ENCODE data around the gene ABCC9. TPM values are rescaled to one million over a fixed set of nuclear protein-coding genes. Genes with fewer than 3 reads are reported as not detected.
"Not testable (repeated sequence)": the region's sequence is repeated elsewhere in the genome, so short reads cannot be mapped to it uniquely, and the experiment has no call there.

The ABCC9 gene
- total RNA-seq, 2 donors from 2014 or later, result 0.69 to 5.0 TPM

DNA sequence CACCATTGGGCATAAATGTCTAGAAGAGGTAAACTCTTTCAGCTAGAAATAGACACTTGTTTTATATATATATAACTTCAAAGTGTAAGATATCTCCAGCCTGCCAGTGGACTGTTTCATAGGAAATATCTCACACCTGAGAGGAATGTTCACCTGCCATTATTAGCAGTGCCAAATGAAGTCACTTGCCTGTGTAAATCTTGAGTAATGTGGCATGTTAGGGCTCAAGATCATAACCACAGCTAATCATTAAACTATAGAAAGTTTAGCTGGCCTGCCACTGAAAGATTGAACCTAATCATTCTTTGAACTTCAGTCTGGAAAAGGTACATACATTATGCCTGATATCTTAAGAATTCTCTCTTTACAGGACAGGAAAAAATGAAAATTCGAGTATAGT, 141.2 kb downstream of the ABCC9 start:
- no peak overlapping the region for H3K4me3 ChIP-seq
- no peak overlapping the region for H3K27ac ChIP-seq
- DNase-seq, result no peak

DNA sequence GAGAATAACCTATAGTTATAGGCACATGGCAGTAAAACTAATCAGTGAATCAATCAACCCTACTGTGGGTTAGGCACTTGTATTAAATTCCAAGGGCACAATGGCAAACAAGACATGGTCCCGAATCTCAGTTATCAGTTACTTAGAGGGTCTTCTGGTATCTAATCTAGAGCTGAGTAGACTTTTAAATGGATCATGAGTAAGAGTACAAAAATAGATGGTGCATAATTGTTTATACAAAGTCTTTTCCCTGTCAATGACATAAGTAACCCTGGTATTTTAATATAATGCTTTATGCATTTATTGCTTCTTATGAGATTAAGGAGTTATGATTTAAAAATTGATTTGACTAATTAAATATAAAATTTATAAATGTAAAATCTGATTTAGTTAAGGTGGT, 143.7 kb downstream of the ABCC9 start:
- no peaks in the 10 kb centered on the region for H3K27me3 ChIP-seq
- no peaks in the 10 kb centered on the region for H3K9me3 ChIP-seq
- no peaks in the 10 kb centered on the region for H3K36me3 ChIP-seq
- H3K27ac ChIP-seq, result no peak overlapping the region
- TF ChIP-seq, protein P1, sequence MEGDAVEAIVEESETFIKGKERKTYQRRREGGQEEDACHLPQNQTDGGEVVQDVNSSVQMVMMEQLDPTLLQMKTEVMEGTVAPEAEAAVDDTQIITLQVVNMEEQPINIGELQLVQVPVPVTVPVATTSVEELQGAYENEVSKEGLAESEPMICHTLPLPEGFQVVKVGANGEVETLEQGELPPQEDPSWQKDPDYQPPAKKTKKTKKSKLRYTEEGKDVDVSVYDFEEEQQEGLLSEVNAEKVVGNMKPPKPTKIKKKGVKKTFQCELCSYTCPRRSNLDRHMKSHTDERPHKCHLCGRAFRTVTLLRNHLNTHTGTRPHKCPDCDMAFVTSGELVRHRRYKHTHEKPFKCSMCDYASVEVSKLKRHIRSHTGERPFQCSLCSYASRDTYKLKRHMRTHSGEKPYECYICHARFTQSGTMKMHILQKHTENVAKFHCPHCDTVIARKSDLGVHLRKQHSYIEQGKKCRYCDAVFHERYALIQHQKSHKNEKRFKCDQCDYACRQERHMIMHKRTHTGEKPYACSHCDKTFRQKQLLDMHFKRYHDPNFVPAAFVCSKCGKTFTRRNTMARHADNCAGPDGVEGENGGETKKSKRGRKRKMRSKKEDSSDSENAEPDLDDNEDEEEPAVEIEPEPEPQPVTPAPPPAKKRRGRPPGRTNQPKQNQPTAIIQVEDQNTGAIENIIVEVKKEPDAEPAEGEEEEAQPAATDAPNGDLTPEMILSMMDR (IDR thresholded peaks at IDR 0.05), result no peak
- no peak overlapping the region for H3K4me3 ChIP-seq
- H3K4me1 ChIP-seq, result no peaks in the 10 kb centered on the region
- no peak overlapping the region for H3K9ac ChIP-seq (ENCODE audit: low read depth in 2 of 2, low read length in 2 of 2)
- intact Hi-C loops (cut with DNase I), result no loop called here
- DNase-seq, result no peak

More for the DNA sequence above, 141.2 kb downstream of the ABCC9 start:
- intact Hi-C loops (cut with DNase I), result no loop called here
- no peaks in the 10 kb centered on the region for H3K4me1 ChIP-seq
- TF ChIP-seq, protein P1 (IDR thresholded peaks at IDR 0.05), result no peak
- H3K36me3 ChIP-seq, result no peaks in the 10 kb centered on the region
- no peak overlapping the region for H3K9ac ChIP-seq (ENCODE audit: low read depth in 2 of 2, low read length in 2 of 2)
- no peaks in the 10 kb centered on the region for H3K27me3 ChIP-seq
- no peaks in the 10 kb centered on the region for H3K9me3 ChIP-seq

DNA sequence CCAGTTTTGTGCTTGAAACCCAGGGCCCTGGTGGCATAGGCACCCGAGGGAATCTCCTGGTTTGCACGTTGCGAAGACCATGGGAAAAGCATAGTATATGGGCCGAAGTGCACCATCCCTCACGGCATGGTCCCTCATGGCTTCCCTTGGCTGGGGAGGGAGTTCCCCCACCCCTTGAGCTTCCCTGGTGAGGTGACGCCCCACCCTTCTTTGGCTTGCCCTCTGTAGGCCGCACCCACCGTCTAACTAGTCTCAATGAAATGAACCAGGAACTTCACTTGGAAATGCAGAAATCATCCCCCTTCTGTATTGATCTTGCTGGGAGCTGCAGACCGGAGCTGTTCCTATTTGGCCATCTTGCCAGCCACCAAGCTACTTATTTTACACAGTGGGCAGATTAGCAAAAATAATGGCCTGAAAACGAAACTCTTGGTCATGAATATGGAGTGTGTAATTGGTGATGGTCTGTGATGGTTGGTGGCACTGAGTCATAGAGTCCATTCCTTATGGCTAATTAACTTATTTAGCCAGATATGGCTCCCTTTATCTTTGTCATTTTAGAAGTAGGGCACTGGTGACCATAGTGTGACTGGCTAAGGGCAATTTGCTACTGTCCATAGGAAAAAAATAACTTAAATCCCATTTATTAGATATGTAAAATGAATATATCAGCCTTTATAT, 145.4 kb downstream of the ABCC9 start:
- no peak overlapping the region for H3K9ac ChIP-seq (ENCODE audit: low read depth in 2 of 2, low read length in 2 of 2)
- H3K27ac ChIP-seq, result no peak overlapping the region
- no peak overlapping the region for H3K4me3 ChIP-seq
- H3K9me3 ChIP-seq, result no peaks in the 10 kb centered on the region
- H3K27me3 ChIP-seq, result no peaks in the 10 kb centered on the region
- TF ChIP-seq, protein P1 (IDR thresholded peaks at IDR 0.05), result no peak
- no peak for DNase-seq
- intact Hi-C loops (cut with DNase I), result no loop called here
- no peaks in the 10 kb centered on the region for H3K4me1 ChIP-seq
- no peaks in the 10 kb centered on the region for H3K36me3 ChIP-seq

GRCh38 chr12:21794807-21795595, 146.2 kb downstream of the ABCC9 start:
- H3K4me3 ChIP-seq; H3K9me3 ChIP-seq; intact Hi-C loops (cut with DNase I); H3K27ac ChIP-seq; DNase-seq; H3K27me3 ChIP-seq; H3K36me3 ChIP-seq; H3K4me1 ChIP-seq; H3K9ac ChIP-seq (ENCODE audit: low read depth in 2 of 2, low read length in 2 of 2): not testable (repeated sequence)

- intact Hi-C loops (cut with DNase I); H3K27me3 ChIP-seq; DNase-seq: not testable (repeated sequence)
These were observed 151.5 kb downstream of the ABCC9 start for GRCh38 chr12:21789687-21790086.

GRCh38 chr12:21788089-21788983, 152.9 kb downstream of the ABCC9 start:
- Histone ChIP-seq H3K9me3 (no peaks in the 10 kb centered on the region), H3K4me3 (no peak overlapping the region), H3K9ac (ENCODE audit: low read depth in 2 of 2, low read length in 2 of 2) (no peak overlapping the region), H3K27me3 (no peaks in the 10 kb centered on the region), H3K36me3 (no peaks in the 10 kb centered on the region), H3K4me1 (no peaks in the 10 kb centered on the region), H3K27ac (no peak overlapping the region)
- no peak for DNase-seq
- intact Hi-C loops (cut with DNase I), result no loop called here
- TF ChIP-seq, protein P1 (IDR thresholded peaks at IDR 0.05), result no peak

More at GRCh38 chr12:21789687-21790086, 151.5 kb downstream of the ABCC9 start:
- H3K4me3 ChIP-seq; H3K9me3 ChIP-seq; H3K27ac ChIP-seq; H3K36me3 ChIP-seq; H3K9ac ChIP-seq (ENCODE audit: low read depth in 2 of 2, low read length in 2 of 2); H3K4me1 ChIP-seq: not testable (repeated sequence)

Measured in colonic mucosa (tissue), 4 donors.